Measurements from ENCODE around the gene UXS1.

DNA sequence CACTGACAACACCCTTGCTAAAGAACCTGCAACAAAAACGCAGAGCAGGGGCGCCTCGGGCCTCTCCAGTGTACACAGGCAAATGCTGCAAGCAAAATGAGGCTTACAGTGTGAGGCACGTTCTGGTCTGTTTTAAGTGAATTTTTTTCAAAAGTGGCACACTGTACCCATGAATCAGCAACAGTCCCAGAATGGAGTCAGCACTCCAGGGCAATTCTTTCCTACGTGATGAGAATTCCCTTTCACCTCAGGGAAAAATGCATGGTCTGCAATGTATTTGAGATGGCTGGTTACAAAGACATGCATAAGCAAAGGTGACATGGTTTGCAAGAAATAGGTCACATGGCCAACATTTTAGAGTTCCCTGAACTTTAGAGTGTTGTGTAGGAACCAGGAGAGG lies 94.4 kb downstream of the UXS1 start:
- TF ChIP-seq, protein P1, sequence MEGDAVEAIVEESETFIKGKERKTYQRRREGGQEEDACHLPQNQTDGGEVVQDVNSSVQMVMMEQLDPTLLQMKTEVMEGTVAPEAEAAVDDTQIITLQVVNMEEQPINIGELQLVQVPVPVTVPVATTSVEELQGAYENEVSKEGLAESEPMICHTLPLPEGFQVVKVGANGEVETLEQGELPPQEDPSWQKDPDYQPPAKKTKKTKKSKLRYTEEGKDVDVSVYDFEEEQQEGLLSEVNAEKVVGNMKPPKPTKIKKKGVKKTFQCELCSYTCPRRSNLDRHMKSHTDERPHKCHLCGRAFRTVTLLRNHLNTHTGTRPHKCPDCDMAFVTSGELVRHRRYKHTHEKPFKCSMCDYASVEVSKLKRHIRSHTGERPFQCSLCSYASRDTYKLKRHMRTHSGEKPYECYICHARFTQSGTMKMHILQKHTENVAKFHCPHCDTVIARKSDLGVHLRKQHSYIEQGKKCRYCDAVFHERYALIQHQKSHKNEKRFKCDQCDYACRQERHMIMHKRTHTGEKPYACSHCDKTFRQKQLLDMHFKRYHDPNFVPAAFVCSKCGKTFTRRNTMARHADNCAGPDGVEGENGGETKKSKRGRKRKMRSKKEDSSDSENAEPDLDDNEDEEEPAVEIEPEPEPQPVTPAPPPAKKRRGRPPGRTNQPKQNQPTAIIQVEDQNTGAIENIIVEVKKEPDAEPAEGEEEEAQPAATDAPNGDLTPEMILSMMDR (IDR thresholded peaks at IDR 0.05 in 4 of 5, conservative IDR thresholded peaks at IDR 0.05 in 1 of 5): no peak
- TF ChIP-seq POLR2A (IDR thresholded peaks at IDR 0.05): no peak

All from gastrocnemius medialis (tissue), 4 donors.